Stomach (tissue), 4 donors: ENCODE data around the gene PPP2R5B.

Experiments
- CTCF ChIP-seq, 7 experiments: fragments of 450-650 bp in 4 of 7; fragments of 200-600 bp in 3 of 7; sonication (generic) in 3 of 7; IDR thresholded peaks; one replicate each; pipeline ENCODE4 v1.5.1; 2016 to 2019; ENCODE audit warnings: antibody characterized with exemption in 7 of 7, control low read depth in 2 of 7, mild to moderate bottlenecking in 1 of 7
- POLR2A ChIP-seq, 4 donors: fragments of 450-650 bp; IDR thresholded peaks; one replicate each; pipeline ENCODE4 v1.6.1; 2016; ENCODE audit warnings: antibody characterized with exemption in 4 of 4, control low read depth in 2 of 4, mild to moderate bottlenecking in 1 of 4, moderate library complexity in 1 of 4

- no peak for TF ChIP-seq POLR2A (IDR thresholded peaks at IDR 0.05)
- TF ChIP-seq CTCF (IDR thresholded peaks at IDR 0.05) = no peak
These were observed 37.2 kb upstream of the PPP2R5B start for GRCh38 chr11:64887234-64887756.
